Heart left ventricle (tissue), 16 donors: ENCODE results near the gene PTRH1. TPM values are rescaled to one million over a fixed set of nuclear protein-coding genes. Genes with fewer than 3 reads are reported as not detected.

Experiments used
- ATAC-seq, 4 donors: fragments of 200-7000 bp; cut with Tn5 transposase; one replicate each; pipeline ENCODE4 v1.9.1; 2020 to 2022; ENCODE audit warnings: moderate library complexity in 4 of 4, mild to moderate bottlenecking in 3 of 4, moderate number of reproducible peaks in 1 of 4
- DNase-seq, 5 donors: peaks; one replicate each; pipeline ENCODE4 v3.0.0-alpha.2; 2020
- H3K27ac ChIP-seq, 12 donors: fragments of 200-600 bp; sonication (generic) in 4 of 12; one replicate each; pipeline versions ENCODE4 v1.5.0 to v1.8.0; 2016 to 2022; ENCODE audit warnings: mild to moderate bottlenecking in 2 of 12
- H3K27me3 ChIP-seq, 9 donors: fragments of 200-600 bp; sonication (generic) in 2 of 9; one replicate each; pipeline versions ENCODE4 v1.5.1 to v1.8.0; 2016 to 2022; ENCODE audit warnings: mild to moderate bottlenecking in 3 of 9
- H3K36me3 ChIP-seq, 9 donors: fragments of 200-600 bp; sonication (generic) in 2 of 9; one replicate each; pipeline versions ENCODE4 v1.5.0 to v1.8.0; 2018 to 2022; ENCODE audit warnings: mild to moderate bottlenecking in 2 of 9
- H3K4me1 ChIP-seq, 12 donors: fragments of 200-600 bp; sonication (generic) in 4 of 12; one replicate each; pipeline versions ENCODE4 v1.5.0 to v1.8.0; 2016 to 2022; ENCODE audit warnings: mild to moderate bottlenecking in 3 of 12
- H3K4me3 ChIP-seq, 12 donors: fragments of 200-600 bp; sonication (generic) in 4 of 12; one replicate each; pipeline versions ENCODE4 v1.5.0 to v1.8.0; 2017 to 2022; ENCODE audit warnings: mild to moderate bottlenecking in 9 of 12, moderate library complexity in 4 of 12
- H3K9me3 ChIP-seq, 12 donors: fragments of 200-600 bp; sonication (generic) in 4 of 12; one replicate each; pipeline versions ENCODE4 v1.5.0 to v1.8.0; 2016 to 2022; ENCODE audit warnings: mild to moderate bottlenecking in 1 of 12
- CTCF ChIP-seq, 12 donors: fragments of 200-600 bp; sonication (generic) in 4 of 12; IDR thresholded peaks; one replicate each; pipeline versions ENCODE4 v1.5.0 to v1.8.0; 2018 to 2022; ENCODE audit warnings: antibody characterized with exemption in 12 of 12, mild to moderate bottlenecking in 5 of 12
- POLR2A ChIP-seq, 2 donors: fragments of 450-650 bp; IDR thresholded peaks; one replicate each; pipeline ENCODE4 v1.6.1; 2017; ENCODE audit warnings: antibody characterized with exemption in 2 of 2, mild to moderate bottlenecking in 2 of 2, moderate library complexity in 2 of 2
- WGBS, 4 donors: extraction: QIAGEN DNeasy Blood & Tissue Kit in 2 of 4; methylation state at CpG; one replicate each; pipeline versions ENCODE4 v1.1.5 to v1.1.7; 2013 to 2018; 5-methylcytosine and 5-hydroxymethylcytosine counted together
- intact Hi-C, 10 donors: fragments of 100-400 bp; cut with DNase I; formaldehyde crosslinking; loops; one replicate each; pipeline versions ENCODE4 v1.11.1 to v1.14.2; 2022
- polyA plus RNA-seq, 2 donors: library from polyadenylated mRNA; stranded (reverse); fragments of 200-250 nt; gene quantifications; one replicate each; pipeline ENCODE4 v1.2.3, GENCODE V29; 2013
- total RNA-seq, 9 donors: library from RNA; depleted of rRNA in 2 of 9; stranded (reverse); fragments of >200 nt in 2 of 9; fragmentation: NEBNext Ultra II Directional in 3 of 9; extraction: Animal tissue kit (Norgen Biotek cat#: 25700) in 3 of 9; gene quantifications; one replicate each; pipeline versions ENCODE4 v1.1.0 to v1.2.4, GENCODE V29; 2016 to 2023
- donor health status: ischemic (EF 13 %, LVEDD 7.1; RV severe dilation, severe dysfunction).
- donor health status: healthy with polysubstance abuse.
- donor health status: DM: no; HTN: yes; CAD: no.
- donor health status: DM: no; HTN: no; CAD: no.
- donor health status: ischemic (EF 25% LVEDD 6.9; RV normal size, moderate dysfunction).
- donor health status: ischemic (EF 25% LVEDD 5.7; RV mildly dilated, moderate dysfunction).
- donor health status: healthy.
- donor health status: DM: yes; HTN: yes; CAD: no.
- donor health status: ischemic (EF 35%, LVEDD 5.7; RV mildly dilated, moderate dysfunction).
- donor health status: nonischemic (EF 11% LVEDD 7.7; RV severe dilation, severe dysfunction).
- donor health status: DM: yes; HTN: yes; CAD: no.
- donor health status: PGD.
- donor health status: ischemic (EF 29% LVEDD 5.4; RV normal size, mild dysfunction).
- donor health status: nonischemic (EF 23%, LVEDD 6.1; RV moderate dilation, normal function).

Gene PTRH1
- total and polyA plus RNA-seq, 11 donors, result 7.3 to 44.7 (median 14.0) TPM

- no peak for TF ChIP-seq CTCF (IDR thresholded peaks at IDR 0.05)
- no peak for TF ChIP-seq POLR2A (IDR thresholded peaks at IDR 0.05)
- intact Hi-C loops, result no loop called here
- Histone ChIP-seq H3K9me3 (no peaks in the 10 kb centered on the region), H3K4me1 (no peaks in the 10 kb centered on the region), H3K27me3 (no peaks in the 10 kb centered on the region), H3K36me3 (peaks cover 0 to 97% (median 76%) of the 10 kb centered on the region in 9 donors), H3K27ac (no peak overlapping the region), H3K4me3 (no peak overlapping the region)
- DNase-seq (no peak), ATAC-seq (no peak)
- WGBS, 4 donors, result 88 to 96% (median 92%) methylated on average over 6 of the region's 6 CpGs
Observed at GRCh38 chr9:127686461-127687393, 28.7 kb downstream of the PTRH1 start.

GRCh38 chr9:127684576-127684975 is 30.9 kb downstream of the PTRH1 start:
- no peak for DNase-seq
- WGBS, 4 donors, result 84 to 94% (median 90%) methylated on average over 4 of the region's 4 CpGs
- H3K36me3 ChIP-seq, result peaks cover 0 to 97% (median 80%) of the 10 kb centered on the region in 9 donors

GRCh38 chr9:127683723-127684122 is 31.7 kb downstream of the PTRH1 start:
- Histone ChIP-seq H3K9me3 (no peaks in the 10 kb centered on the region), H3K4me3 (no peak overlapping the region), H3K27me3 (no peaks in the 10 kb centered on the region), H3K27ac (no peak overlapping the region), H3K36me3 (peaks cover 0 to 100% (median 79%) of the 10 kb centered on the region in 9 donors), H3K4me1 (no peaks in the 10 kb centered on the region)
- TF ChIP-seq POLR2A (IDR thresholded peaks at IDR 0.05), result no peak
- no peak for TF ChIP-seq CTCF (IDR thresholded peaks at IDR 0.05)
- 89 to 94% (median 91%) methylated on average over 5 of the region's 5 CpGs for WGBS, 4 donors
- DNase-seq (no peak), ATAC-seq (no peak)
- intact Hi-C loops, result no loop called here

More at GRCh38 chr9:127684576-127684975, 30.9 kb downstream of the PTRH1 start:
- Histone ChIP-seq H3K27me3 (no peaks in the 10 kb centered on the region), H3K9me3 (no peaks in the 10 kb centered on the region), H3K4me3 (no peak overlapping the region), H3K4me1 (no peaks in the 10 kb centered on the region), H3K27ac (no peak overlapping the region)
- intact Hi-C loops, result no loop called here
- no peak for ATAC-seq
- no peak for TF ChIP-seq CTCF (IDR thresholded peaks at IDR 0.05)
- TF ChIP-seq POLR2A (IDR thresholded peaks at IDR 0.05), result no peak

- intact Hi-C loops, result no loop called here
- no peak for ATAC-seq
Observed at GRCh38 chr9:127682351-127683136, 32.9 kb downstream of the PTRH1 start.

More at GRCh38 chr9:127682351-127683136, 32.9 kb downstream of the PTRH1 start:
- Histone ChIP-seq H3K9me3 (no peaks in the 10 kb centered on the region), H3K27me3 (no peaks in the 10 kb centered on the region), H3K36me3 (peaks cover 0 to 99% (median 83%) of the 10 kb centered on the region in 9 donors), H3K4me3 (no peak overlapping the region), H3K4me1 (no peaks in the 10 kb centered on the region), H3K27ac (no peak overlapping the region)
- no peak for DNase-seq
- TF ChIP-seq CTCF (IDR thresholded peaks at IDR 0.05) (no peak), POLR2A (IDR thresholded peaks at IDR 0.05) (no peak)
- WGBS, 4 donors, result 92 to 96% (median 93%) methylated on average over 23 of the region's 23 CpGs
